Measurements from ENCODE around the gene FHIP1B.

The FHIP1B gene

GRCh38 chr11:6175440-6175839, 59.0 kb downstream of the FHIP1B start:
- in situ Hi-C loops (cut with HindIII; ENCODE audit: low sequenced_read_pairs), result no loop called here
- no peak overlapping the region for H3K4me3 ChIP-seq (ENCODE audit: low read depth, low read length)
- no peak for DNase-seq (ENCODE audit: low read depth)
- TF ChIP-seq CTCF (IDR thresholded peaks at IDR 0.05; ENCODE audit: low read depth, low read length, missing control alignments), result no peak

GRCh38 chr11:6170226-6170625, 64.2 kb downstream of the FHIP1B start, which contains the start of gene OR52B2:
TSS of gene OR52B2 (minus strand) at chr11:6170326. CDS start at chr11:6170326, 0 bp downstream.
- in situ Hi-C loops (cut with HindIII; ENCODE audit: low sequenced_read_pairs), result no loop called here
- no peak for TF ChIP-seq CTCF (IDR thresholded peaks at IDR 0.05; ENCODE audit: low read depth, low read length, missing control alignments)
- H3K4me3 ChIP-seq (ENCODE audit: low read depth, low read length), result no peak within 1 kb of the TSS

More at GRCh38 chr11:6170226-6170625, 64.2 kb downstream of the FHIP1B start, which contains the start of gene OR52B2:
- no peak for DNase-seq (ENCODE audit: low read depth)
